NCI-H1436 (cell line): ENCODE results near the gene FRMPD4.
"Not testable (repeated sequence)": the region's sequence is repeated elsewhere in the genome, so short reads cannot be mapped to it uniquely, and the experiment has no call there.

ENCODE experiments used
- DNase-seq: peaks from one replicate; lab custom pipeline; 2025; lab: John Stamatoyannopoulos, UW

Gene FRMPD4

DNA sequence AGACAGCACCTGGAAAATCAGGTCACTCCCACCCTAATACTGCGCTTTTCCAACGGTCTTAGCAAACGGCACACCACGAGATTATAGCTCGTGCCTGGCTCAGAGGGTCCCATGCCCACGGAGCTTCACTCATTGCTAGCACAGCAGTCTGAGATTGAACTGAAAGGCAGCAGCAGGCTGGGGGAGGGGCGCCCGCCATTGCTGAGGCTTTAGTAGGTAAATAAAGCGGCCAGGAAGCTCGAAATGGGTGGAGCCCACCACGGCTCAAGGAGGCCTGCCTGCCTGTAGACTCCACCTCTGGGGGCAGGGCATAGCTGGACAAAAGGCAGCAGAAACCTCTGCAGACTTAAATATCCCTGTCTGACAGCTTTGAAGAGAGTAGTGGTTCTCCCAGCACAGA lies 399.8 kb downstream of the FRMPD4 start:
- not testable (repeated sequence) for DNase-seq

DNA sequence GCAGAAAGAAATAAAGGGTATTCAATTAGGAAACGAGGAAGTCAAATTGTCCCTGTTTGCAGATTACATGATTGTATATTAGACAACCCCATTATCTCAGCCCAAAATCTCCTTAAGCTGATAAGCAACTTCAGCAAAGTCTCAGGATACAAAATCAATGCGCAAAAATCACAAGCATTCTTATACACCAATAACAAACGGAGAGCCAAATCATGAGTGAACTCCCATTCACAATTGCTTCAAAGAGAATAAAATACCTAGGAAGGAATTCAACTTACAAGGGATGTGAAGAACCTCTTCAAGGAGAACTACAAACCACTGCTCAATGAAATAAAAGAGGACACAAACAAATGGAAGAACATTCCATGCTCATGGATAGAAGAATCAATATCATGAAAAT lies 404.0 kb downstream of the FRMPD4 start:
- not testable (repeated sequence) for DNase-seq

DNA sequence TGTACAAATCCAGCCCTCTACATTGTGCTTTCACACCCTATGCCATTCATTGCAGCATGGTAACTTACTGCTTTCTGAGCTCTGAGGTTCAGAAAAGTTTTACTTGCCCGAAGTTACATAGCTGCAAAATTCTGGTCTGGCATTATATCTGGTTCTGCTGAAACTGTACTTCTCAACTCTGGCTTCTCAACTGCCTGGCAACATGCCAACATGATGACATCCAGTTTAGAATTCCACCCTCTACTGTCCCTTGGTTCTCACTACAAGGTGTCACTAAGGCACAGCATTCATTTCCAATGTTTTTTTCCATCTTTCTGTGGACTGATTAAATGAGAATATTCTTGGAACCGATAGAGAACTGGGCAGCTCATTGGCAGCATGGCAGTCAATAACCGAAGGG lies 410.1 kb downstream of the FRMPD4 start:
- DNase-seq = no peak

DNA sequence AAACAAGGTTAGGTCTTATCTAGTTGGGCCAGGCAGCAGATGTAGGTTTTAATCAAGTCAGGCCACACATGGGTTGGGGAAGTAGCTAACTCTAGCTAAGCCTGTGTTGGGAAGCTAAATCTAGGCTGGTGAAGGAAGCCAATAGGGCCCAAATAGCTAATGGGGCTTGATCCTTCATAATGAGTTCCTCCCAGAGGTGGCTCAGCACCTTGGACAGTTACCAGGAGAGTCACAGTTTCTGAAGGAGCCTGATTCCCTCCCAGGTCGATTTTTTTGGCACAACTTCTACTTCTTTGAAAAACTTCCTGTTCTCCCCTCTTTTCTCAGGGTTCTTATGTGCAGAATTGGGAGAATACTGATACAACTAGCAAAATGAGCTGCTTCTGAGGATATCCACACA lies 410.5 kb downstream of the FRMPD4 start:
- no peak for DNase-seq

DNA sequence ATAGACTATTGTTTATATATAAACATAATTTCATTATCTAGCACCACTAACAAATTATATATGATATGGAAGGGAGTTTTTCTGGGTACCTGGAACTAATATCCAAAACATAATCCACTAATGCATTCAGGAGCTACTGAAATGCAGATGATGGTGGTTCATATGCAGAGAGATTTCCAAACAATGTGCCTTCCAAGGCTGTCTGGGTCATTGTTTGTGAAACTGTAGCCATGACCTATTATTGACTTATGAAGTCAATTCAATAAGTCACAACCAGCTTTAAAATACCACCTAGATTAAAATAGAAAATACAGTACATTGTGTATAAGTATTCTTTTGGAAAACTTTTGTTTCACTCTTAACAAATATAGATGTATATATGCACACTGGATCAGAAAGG lies 415.9 kb downstream of the FRMPD4 start:
- no peak for DNase-seq

DNA sequence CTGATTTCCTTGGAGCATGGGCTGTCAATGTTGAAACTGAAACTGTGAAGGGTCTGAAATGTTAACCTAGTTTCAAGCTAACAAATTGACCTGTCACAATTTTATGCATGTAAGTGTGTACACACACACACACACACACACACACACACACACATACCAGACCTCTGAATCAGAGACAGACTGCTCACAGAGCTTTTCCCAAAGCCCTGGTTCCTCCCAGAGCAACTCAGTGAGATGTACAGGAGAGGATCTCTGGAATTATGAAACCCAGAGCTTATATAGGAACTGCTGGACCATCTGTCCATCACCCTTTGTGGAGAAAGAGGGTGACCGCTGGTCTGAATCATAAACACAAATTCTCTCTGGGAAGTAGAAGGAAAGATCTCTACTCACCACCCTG lies 424.8 kb downstream of the FRMPD4 start:
- DNase-seq = no peak

DNA sequence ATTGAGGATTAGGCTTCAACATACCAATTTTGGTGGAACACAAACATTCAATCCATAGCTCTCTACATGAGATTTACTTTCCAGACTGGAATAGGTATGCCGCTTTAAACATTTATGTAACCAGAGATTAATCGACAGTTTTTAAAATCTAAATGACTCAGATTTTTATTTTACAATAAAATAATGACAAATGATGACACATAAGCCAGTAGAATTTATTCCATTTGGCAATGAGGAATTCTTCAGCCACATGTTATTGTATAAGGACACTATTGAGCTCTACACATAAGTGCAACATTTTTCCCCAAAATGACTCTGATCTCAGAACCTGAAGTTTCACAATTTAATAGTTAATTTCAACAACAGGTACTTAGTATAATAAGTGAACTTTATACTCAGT lies 425.9 kb downstream of the FRMPD4 start:
- no peak for DNase-seq

DNA sequence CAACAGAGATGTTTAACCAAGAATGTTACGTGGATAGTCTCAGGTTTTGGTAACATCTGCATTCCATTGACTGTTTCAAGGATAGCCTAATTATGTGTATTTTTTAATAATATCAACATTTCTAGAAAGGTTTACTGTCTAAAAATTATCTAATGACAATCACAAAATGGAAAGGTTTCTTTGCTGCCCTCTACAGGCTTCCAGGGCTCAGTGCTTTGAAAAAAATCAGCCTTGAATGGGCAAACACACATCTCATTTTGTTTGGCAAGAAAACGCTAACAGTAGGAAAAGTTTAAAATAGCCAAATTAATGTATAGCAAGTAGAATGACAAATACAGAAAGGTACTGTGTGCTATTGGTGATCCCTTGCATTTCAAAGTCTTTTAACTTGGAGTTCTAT lies 429.6 kb downstream of the FRMPD4 start:
- DNase-seq = no peak

DNA sequence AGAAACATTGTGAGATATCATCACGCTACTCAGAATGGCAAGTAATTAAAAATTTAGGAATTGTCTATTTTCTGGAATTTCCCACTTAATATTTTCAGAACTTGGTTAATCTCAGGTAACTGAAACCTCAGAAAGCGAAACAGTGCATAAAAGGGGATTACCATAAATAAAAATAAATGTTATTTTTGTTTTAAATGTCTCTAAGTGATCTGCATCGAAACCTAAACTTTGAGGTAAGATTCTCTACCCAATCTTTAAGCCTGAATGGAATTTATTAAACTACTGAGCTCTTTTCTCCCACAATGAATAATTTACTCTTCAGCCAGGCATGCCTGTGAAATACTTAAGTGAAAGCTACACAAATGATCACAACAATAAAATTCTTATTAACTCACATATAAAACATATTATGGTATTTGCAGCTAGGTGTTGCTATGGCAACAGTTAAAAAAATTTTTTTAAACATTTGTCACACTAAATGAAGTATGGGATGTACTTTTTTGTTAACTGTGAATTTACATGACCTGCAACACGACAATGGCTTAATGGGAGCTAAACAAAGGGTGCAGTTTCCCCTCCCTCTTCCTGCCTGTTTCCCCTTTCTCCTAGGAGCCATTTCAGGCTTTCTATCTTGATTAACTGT lies 432.7 kb downstream of the FRMPD4 start:
- no peak for DNase-seq

DNA sequence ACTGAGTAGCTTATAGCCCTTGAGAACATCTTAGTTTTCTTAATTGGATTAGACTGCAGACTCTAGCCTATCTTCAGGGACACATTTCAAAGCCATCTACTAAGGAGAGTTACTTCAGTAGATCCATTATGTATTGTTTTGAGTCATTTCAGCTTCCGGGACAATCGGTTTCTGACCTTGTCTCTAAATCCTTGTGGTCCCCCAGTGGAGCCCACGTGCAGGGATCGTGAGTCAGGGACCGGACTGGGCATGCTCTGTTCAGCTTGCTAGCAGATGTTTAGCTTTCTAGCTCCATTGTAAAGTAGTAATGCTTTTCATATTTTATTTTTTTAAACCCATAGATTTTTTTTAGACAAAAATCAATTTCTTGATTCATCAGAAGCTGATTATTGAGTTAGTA lies 441.0 kb downstream of the FRMPD4 start:
- DNase-seq = no peak

DNA sequence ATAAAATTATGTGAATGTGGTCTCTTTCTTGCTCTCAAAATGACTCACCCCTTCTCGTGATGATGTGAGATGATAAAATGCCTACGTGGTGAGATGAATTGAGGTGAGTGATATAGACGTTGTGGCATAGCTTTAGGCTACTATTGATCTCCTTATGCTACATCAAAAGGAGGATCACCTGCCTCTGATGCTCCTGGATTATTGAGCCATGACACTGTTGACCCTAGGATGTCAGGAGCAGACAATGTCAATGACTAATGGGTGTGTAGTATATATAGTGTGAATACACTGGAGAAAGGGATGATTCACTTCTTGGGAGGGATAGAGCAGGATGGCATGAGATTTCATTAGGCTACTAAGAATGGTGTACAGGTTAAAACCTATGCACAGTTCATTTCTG lies 442.3 kb downstream of the FRMPD4 start:
- no peak for DNase-seq

DNA sequence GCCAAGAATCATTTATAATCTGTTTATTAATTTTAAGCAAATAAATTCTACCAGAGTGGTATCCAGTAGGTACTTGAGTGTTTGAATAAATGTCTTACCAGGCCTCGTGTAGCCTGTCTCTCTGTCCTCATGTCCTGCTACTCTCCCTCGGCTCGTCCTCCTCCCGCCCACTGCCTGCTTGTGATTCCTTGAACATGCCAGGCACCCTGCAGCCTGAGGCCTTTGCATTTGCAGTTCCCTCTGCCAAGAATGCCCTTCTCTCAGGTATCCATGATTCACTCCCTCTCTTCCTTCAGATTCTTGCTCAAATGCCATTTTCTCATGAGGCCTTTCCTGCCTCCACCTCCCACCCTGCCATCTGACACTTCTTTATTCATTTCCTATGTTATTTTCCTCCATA lies 443.3 kb downstream of the FRMPD4 start:
- no peak for DNase-seq

DNA sequence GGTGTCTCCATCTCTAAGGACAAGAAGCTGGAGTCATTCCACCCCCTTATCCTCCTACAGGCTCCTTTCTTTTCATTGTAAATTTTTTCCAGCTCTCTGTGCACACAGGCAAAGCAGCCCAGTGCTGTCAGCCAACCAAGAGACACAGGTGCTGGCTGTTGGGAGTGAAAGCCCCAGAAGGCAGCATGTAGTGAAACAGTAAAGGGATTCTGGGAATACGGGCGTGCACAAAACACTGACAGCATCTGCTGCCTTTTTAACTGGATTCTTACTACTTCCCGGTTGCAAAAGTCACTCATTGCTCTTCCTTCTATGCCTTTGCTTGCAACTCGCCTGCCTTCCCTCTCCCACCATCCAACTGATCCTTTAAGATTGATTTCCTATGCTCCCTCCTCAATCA lies 444.4 kb downstream of the FRMPD4 start:
- no peak for DNase-seq

DNA sequence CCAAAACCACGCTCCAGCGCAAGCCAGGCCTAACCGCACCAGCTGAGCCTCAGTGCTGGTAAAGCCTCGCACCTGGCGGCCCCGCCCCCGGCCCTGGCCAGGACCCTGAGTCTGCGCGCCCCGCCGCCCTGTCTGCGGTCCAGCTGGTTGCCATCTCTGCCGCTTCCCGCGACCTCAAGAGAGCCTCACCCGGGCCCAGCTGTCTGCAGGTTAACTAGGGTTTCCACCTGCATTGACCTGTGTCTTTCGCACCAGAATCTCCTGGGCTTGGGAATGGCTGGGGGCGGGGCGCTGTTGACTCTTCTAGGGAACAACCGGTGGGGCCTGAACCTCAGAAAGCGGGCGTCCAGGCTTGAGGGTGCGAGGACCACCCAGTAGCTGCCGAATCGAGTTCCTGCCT lies 445.3 kb downstream of the FRMPD4 start:
- DNase-seq = no peak

DNA sequence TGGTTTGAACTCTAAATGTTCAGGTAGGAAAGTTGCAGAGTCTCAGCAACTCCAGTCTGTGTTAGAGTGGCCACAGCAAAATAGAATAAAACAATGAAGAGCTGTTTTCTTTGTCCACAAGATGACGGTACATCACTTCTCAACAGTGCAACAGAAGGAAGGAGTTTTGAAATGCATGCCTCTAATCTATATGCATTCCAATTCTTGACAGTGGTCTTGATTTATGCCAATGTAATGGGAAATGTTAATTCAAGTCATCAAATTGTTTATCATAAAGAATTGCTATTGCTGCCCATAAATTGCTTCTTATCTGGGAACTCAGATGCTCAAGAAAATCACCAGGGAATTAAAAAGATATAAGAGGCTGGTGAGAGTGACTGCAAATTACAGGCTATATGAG lies 457.4 kb downstream of the FRMPD4 start:
- no peak for DNase-seq

DNA sequence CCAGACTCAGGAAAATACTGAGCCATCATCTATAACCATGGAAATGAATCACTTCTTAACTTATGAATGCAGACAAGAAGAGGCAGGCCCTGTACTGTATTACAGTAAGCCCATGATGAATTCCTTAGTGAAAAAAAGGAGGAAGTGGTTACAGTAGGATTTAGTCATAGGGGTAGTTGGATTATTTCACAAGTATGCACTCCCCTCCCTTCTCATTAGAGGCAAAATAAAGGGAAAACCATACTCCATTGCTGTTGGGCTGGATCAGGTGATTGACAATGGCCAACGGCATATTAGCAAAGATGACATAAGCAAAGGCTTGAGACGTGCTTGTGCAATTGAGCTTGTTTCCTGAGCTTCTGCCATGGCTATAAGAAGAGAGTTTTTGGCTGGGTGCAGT lies 471.8 kb downstream of the FRMPD4 start:
- no peak for DNase-seq

DNA sequence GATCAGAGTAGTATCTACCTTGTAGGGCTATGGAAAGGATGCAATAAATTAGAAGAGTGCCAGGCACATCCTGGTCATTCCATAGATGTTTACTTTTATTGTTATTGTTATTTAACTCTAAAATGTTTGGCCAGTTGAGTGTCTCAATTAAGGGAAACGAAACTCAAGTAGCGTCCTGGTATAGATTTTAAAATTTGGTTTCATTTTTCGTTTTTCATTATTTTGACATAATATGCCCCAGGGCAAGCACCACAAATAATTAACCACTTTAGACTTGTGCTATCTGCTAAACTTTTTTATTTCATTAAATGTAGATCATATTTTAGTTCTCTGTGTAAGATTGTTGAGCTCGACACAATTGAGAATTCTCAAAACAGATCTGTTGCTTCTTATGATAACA lies 473.2 kb downstream of the FRMPD4 start:
- no peak for DNase-seq

DNA sequence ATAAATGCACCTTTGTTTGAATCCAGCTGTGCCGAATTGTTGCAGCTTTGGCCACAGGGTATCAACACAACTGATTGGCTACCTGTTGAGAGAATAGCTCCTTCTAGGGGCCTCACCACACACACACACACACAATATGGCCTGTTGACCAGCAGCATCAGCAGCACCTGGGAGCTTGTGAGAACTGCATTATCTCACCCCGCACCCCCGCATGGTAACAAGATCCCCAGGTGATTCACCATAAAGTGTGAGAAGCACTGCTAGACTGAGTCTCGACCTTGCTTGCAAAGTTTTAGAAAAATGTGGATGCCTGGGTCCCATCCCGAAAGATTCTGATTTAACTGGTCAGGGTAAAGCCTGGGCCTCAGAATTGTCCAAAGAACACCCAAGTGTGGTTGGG lies 476.0 kb downstream of the FRMPD4 start:
- DNase-seq = no peak

DNA sequence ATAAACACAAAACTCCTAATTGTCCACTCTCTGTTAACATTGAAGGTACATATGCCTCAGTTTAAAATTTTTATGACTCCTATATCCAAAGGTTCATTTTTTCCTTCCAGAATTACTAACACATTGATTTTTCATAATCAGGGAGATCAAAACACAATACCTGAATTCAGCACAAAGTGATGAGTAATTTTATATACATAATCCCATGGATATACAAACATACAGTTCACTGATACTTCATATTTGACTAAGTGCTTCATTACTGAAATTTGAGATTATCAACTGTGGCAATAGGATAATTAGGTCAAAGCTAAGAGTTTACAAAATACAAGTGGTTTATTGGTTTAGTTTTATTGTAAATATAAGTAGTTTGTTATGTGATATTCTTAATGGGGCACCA lies 476.8 kb downstream of the FRMPD4 start:
- DNase-seq = no peak

DNA sequence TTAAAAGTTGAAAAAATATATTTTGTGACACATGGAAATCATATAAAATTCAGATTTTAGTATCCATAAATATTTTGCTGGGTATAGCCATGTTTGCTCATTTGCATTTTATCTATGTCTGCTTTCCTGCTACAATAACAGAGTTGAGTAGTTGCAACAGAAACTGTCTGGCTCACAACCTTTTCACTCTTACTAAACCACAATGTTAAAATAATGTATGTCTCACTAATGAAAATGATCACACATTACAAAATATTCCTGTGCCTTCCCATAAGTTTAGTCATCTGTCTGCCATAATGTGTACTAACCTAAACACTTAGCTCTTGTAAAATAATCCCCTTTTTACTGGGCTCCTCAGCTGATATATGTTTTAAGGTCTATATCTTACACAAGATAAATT lies 479.0 kb downstream of the FRMPD4 start:
- no peak for DNase-seq

DNA sequence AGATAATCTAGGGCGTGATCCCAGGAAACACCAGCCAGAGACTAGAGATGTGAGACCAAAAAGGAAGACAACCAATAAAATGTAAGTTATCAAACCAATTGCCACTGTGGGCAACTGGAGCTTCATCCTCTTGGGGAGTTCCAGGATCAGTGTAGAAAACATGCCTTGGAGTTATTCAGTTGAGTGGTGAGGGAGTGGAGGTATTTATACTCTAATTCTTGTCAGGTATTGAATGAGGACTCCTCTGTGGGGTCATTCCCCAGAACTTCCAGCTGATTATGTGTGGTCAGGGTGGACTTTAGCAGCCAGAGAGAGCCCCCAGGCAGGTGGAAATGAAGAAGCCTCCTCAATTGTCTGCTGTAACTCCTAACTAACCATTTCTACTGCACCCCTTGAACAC lies 509.0 kb downstream of the FRMPD4 start:
- no peak for DNase-seq

DNA sequence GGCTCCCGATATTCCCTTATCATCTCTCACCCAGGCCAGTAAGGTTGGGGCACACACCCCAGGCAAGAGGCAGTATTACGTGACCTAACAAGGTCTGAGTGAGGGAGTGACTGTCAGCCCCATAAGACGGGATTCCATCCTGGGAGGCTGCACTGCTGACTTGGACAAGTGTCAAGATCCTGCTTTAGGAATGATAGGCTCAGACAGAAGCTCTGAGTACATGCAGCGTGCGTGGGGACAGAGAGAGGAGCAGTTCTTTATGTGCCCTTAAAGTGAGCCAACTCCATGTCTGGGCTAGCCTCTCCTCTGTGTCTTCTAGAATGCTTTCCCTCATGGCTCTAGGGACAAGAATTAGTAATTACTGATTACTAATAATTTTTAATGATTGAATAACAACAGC lies 510.7 kb downstream of the FRMPD4 start:
- no peak for DNase-seq

DNA sequence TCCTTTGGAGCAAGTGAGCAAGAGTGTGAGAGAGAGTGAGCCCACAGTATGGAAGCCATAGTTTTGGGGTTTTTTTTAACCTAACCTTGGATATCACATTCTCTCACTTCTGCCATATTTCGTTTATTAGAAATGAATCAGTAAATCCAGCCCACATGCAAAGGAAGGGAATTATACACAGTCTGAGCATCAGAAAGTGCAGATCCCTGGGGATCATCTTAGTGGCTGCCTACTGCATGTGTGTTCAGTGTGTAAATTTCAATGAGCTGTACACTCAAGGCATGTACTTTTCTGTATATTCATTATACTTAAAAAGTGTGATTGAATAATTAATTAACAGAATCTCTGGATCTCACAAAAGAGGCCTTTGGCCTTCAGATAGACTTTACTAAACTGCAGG lies 519.2 kb downstream of the FRMPD4 start:
- DNase-seq = no peak

DNA sequence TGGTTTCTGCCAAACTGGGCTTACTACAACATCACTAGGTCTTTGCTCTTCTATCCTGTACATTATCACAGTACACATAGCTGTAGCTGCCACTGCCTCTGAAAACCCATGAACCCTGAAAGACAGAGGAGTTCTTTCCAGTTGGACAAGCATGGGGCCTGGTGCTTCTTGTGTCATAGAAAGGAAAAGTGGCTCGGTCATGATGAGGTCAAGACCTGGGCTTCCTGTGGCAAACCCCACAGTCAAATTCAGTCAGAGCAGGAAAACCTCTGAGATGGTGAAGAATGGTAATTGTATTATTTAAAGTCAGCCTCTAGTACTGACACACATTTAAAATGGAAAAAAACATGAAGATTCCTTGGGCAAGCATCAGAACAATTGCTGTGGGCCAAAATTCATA lies 519.6 kb downstream of the FRMPD4 start:
- DNase-seq = no peak

DNA sequence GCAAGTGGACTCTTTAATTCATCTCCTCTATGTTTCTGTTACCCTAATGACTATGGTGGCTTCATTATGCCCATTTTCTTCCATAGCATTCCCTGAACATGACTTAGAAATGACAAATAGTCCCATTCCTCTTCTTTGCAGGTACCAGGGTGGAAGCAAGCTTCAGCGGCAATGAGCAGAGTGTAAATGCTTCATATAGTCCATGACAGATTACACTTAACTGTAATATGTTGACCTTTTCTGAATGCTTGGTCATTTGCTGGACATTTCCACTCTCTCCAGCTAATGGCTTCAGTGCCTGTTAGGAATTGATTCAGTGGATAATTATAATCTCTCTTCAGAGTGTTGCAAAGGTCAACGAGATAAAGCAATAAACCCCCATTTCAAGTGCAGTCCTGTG lies 523.2 kb downstream of the FRMPD4 start:
- no peak for DNase-seq
